HG02885 (cell line): Measurements from ENCODE around the gene ZNF25.
"Not testable (repeated sequence)": the region's sequence is repeated elsewhere in the genome, so short reads cannot be mapped to it uniquely, and the experiment has no call there.

ENCODE experiments used
- ATAC-seq: cut with Tn5 transposase; IDR thresholded peaks from one replicate; pipeline ENCODE4 v1.9.1; 2021; ENCODE audit warnings: mild to moderate bottlenecking; ENCODE audit not compliant: unreplicated experiment, poor library complexity

ZNF25 gene

GRCh38 chr10:37952043-37952755 lies 24.2 kb downstream of the ZNF25 start:
- no peak for ATAC-seq

DNA sequence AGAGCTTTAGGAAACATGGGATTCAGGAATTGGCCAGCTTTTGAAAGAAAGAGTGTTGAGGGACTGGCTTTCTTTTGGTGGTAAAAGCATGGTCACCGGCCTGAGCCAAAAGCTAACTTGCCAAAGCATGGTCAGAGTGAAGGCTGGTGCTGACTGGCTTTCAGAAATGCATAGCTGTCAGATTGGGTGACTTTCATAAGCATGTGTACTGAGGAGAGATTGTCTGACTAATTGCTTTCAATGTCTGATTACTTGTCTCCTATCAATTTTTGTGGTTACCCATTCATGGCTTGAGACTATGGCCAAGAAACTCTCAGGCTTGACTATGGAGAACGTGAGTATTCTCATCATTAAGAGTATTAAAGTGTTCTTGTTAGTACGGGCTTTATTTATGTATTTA lies 28.2 kb downstream of the ZNF25 start:
- no peak for ATAC-seq

DNA sequence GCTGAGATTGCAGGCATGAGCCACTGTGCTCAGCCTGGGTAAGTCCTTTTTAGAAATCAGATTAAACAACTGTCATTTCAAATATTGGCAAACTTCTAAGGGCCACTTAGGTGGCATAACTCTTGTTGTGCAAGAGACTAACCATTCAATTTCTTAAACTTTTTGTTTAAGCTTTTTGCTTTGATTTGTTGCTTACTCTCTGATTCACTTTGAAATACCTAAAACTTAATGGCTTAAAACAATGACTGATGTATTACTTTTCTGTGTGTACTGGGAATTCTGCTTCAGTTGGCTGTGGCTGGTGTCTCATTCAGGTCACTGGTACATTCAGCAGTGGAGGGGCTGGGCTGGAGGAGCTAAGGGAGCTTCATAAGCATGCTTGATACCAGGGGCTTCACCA lies 28.9 kb downstream of the ZNF25 start:
- no peak for ATAC-seq

DNA sequence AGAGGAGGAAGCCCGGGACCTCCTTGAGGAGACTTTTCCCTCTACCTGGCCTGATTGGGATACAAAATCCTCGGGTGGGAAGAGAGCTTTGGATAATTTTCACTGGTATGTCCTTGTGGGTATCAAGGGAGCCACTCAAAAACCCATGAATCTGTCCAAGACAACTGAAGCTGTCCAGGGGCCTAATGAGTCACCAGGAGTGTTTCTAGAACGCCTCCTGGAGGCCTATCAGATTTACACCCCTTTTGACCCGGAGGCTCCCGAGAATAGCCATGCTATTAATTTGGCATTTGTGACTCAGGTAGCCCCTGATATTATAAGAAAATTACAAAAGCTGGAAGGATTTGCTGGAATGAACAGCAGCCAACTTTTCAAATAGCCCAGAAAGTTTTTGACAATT lies 38.6 kb downstream of the ZNF25 start:
- ATAC-seq, result no peak

- no peak for ATAC-seq
Observed at GRCh38 chr10:37934791-37935190, 41.7 kb downstream of the ZNF25 start.

- no peak for ATAC-seq
Observed at GRCh38 chr10:37930423-37930822, 46.0 kb downstream of the ZNF25 start.

GRCh38 chr10:37908165-37908564 lies 68.3 kb downstream of the ZNF25 start:
- ATAC-seq, result not testable (repeated sequence)

- no peak for ATAC-seq
Observed at GRCh38 chr10:37906382-37906781, 70.1 kb downstream of the ZNF25 start.
